Measurements from ENCODE around the gene ADCY1. TPM values are rescaled to one million over a fixed set of nuclear protein-coding genes. Genes with fewer than 3 reads are reported as not detected.

ADCY1 gene
- total and polyA plus RNA-seq, 5 donors from 2014 or later: not detected

- no peak overlapping the region for H3K27ac ChIP-seq (ENCODE audit: insufficient read depth, low read length, poor library complexity, severe bottlenecking)
- peaks cover 0 to 4% (median 0%) of the 10 kb centered on the region in 7 donors for H3K9me3 Mint-ChIP-seq
- peaks cover 32% of the 10 kb centered on the region for H3K27me3 Mint-ChIP-seq
- ATAC-seq (ENCODE audit: low read depth in 2 of 2): no peak
- H3K4me1 ChIP-seq (ENCODE audit: control insufficient read depth, insufficient read depth, low read length, poor library complexity, severe bottlenecking): no peaks in the 10 kb centered on the region
- H3K36me3 Mint-ChIP-seq: no peaks in the 10 kb centered on the region
- no peak for DNase-seq
- no peaks in the 10 kb centered on the region for H3K9me3 ChIP-seq (ENCODE audit: control insufficient read depth in 2 of 2, low read length in 2 of 2)
- H3K27me3 ChIP-seq (ENCODE audit: control insufficient read depth, insufficient read depth, low read length): no peaks in the 10 kb centered on the region
- H3K4me3 ChIP-seq (ENCODE audit: low read depth, low read length): no peak overlapping the region
- H3K4me3 Mint-ChIP-seq: no peak overlapping the region
- peaks cover 0 to 10% (median under 1%) of the 10 kb centered on the region in 4 donors for H3K4me1 Mint-ChIP-seq
- no peaks in the 10 kb centered on the region for H3K36me3 ChIP-seq (ENCODE audit: control insufficient read depth, insufficient read depth, low read length)
- H3K27ac Mint-ChIP-seq: no peak overlapping the region
These were observed 4.9 kb upstream of the ADCY1 start for GRCh38 chr7:45569290-45569685.

- Mint-ChIP-seq H3K27me3 (peaks cover 40% of the 10 kb centered on the region), H3K4me3 (no peak overlapping the region), H3K9me3 (peaks cover 0 to 4% (median 0%) of the 10 kb centered on the region in 7 donors), H3K27ac (no peak overlapping the region), H3K4me1 (peaks cover 0 to 10% (median under 1%) of the 10 kb centered on the region in 4 donors), H3K36me3 (no peaks in the 10 kb centered on the region)
- H3K36me3 ChIP-seq (ENCODE audit: control insufficient read depth, insufficient read depth, low read length): no peaks in the 10 kb centered on the region
- ATAC-seq (ENCODE audit: low read depth in 2 of 2) (no peak), DNase-seq (no peak)
- no peak overlapping the region for H3K27ac ChIP-seq (ENCODE audit: insufficient read depth, low read length, poor library complexity, severe bottlenecking)
- H3K9me3 ChIP-seq (ENCODE audit: control insufficient read depth in 2 of 2, low read length in 2 of 2): no peaks in the 10 kb centered on the region
- no peak overlapping the region for H3K4me3 ChIP-seq (ENCODE audit: low read depth, low read length)
- no peaks in the 10 kb centered on the region for H3K27me3 ChIP-seq (ENCODE audit: control insufficient read depth, insufficient read depth, low read length)
- no peaks in the 10 kb centered on the region for H3K4me1 ChIP-seq (ENCODE audit: control insufficient read depth, insufficient read depth, low read length, poor library complexity, severe bottlenecking)
These were observed 3.4 kb upstream of the ADCY1 start for GRCh38 chr7:45570797-45571196.

- peaks cover 46% of the 10 kb centered on the region for H3K27me3 Mint-ChIP-seq
- no peak overlapping the region for H3K27ac Mint-ChIP-seq
These were observed 964 bp upstream of the ADCY1 start for GRCh38 chr7:45573204-45573603.

GRCh38 chr7:45574416-45574668 lies 174 bp downstream of the ADCY1 start:
- Histone ChIP-seq H3K27me3 (ENCODE audit: control insufficient read depth, insufficient read depth, low read length) (no peaks in the 10 kb centered on the region), H3K27ac (ENCODE audit: insufficient read depth, low read length, poor library complexity, severe bottlenecking) (no peak overlapping the region), H3K4me1 (ENCODE audit: control insufficient read depth, insufficient read depth, low read length, poor library complexity, severe bottlenecking) (no peaks in the 10 kb centered on the region), H3K9me3 (ENCODE audit: control insufficient read depth in 2 of 2, low read length in 2 of 2) (no peaks in the 10 kb centered on the region), H3K4me3 (ENCODE audit: low read depth, low read length) (no peak overlapping the region), H3K36me3 (ENCODE audit: control insufficient read depth, insufficient read depth, low read length) (no peaks in the 10 kb centered on the region)
- ATAC-seq (ENCODE audit: low read depth in 2 of 2) (no peak), DNase-seq (no peak)
- Mint-ChIP-seq H3K9me3 (peaks cover 0 to 4% (median 0%) of the 10 kb centered on the region in 7 donors), H3K27me3 (peaks cover 40% of the 10 kb centered on the region), H3K4me1 (peaks cover 0 to 10% (median under 1%) of the 10 kb centered on the region in 4 donors), H3K36me3 (no peaks in the 10 kb centered on the region), H3K4me3 (no peak overlapping the region), H3K27ac (no peak overlapping the region)

More at GRCh38 chr7:45573204-45573603, 964 bp upstream of the ADCY1 start:
- Histone ChIP-seq H3K4me1 (ENCODE audit: control insufficient read depth, insufficient read depth, low read length, poor library complexity, severe bottlenecking) (no peaks in the 10 kb centered on the region), H3K27ac (ENCODE audit: insufficient read depth, low read length, poor library complexity, severe bottlenecking) (no peak overlapping the region), H3K27me3 (ENCODE audit: control insufficient read depth, insufficient read depth, low read length) (no peaks in the 10 kb centered on the region), H3K9me3 (ENCODE audit: control insufficient read depth in 2 of 2, low read length in 2 of 2) (no peaks in the 10 kb centered on the region), H3K36me3 (ENCODE audit: control insufficient read depth, insufficient read depth, low read length) (no peaks in the 10 kb centered on the region), H3K4me3 (ENCODE audit: low read depth, low read length) (no peak overlapping the region)
- ATAC-seq (ENCODE audit: low read depth in 2 of 2) (no peak), DNase-seq (no peak)
- Mint-ChIP-seq H3K4me1 (peaks cover 0 to 10% (median under 1%) of the 10 kb centered on the region in 4 donors), H3K36me3 (no peaks in the 10 kb centered on the region), H3K4me3 (peak overlapping the region in 2 of 4 donors; percentile 5 to 61), H3K9me3 (peaks cover 0 to 4% (median 0%) of the 10 kb centered on the region in 7 donors)

GRCh38 chr7:45574669-45575500 lies 717 bp downstream of the ADCY1 start:
- no peak for ATAC-seq (ENCODE audit: low read depth in 2 of 2)
- peak overlapping the region in 1 of 4 donors; percentile 64 for H3K4me3 Mint-ChIP-seq
- no peaks in the 10 kb centered on the region for H3K36me3 Mint-ChIP-seq
- H3K4me1 Mint-ChIP-seq: peaks cover 0 to 10% (median under 1%) of the 10 kb centered on the region in 4 donors
- Histone ChIP-seq H3K27ac (ENCODE audit: insufficient read depth, low read length, poor library complexity, severe bottlenecking) (no peak overlapping the region), H3K9me3 (ENCODE audit: control insufficient read depth in 2 of 2, low read length in 2 of 2) (no peaks in the 10 kb centered on the region), H3K27me3 (ENCODE audit: control insufficient read depth, insufficient read depth, low read length) (no peaks in the 10 kb centered on the region), H3K36me3 (ENCODE audit: control insufficient read depth, insufficient read depth, low read length) (no peaks in the 10 kb centered on the region), H3K4me1 (ENCODE audit: control insufficient read depth, insufficient read depth, low read length, poor library complexity, severe bottlenecking) (no peaks in the 10 kb centered on the region), H3K4me3 (ENCODE audit: low read depth, low read length) (no peak overlapping the region)
- no peak overlapping the region for H3K27ac Mint-ChIP-seq
- H3K27me3 Mint-ChIP-seq: peaks cover 40% of the 10 kb centered on the region
- no peak for DNase-seq
- peaks cover 0 to 4% (median 0%) of the 10 kb centered on the region in 7 donors for H3K9me3 Mint-ChIP-seq

GRCh38 chr7:45575501-45576248 lies 1.5 kb downstream of the ADCY1 start:
- Histone ChIP-seq H3K27ac (ENCODE audit: insufficient read depth, low read length, poor library complexity, severe bottlenecking) (no peak overlapping the region), H3K4me3 (ENCODE audit: low read depth, low read length) (no peak overlapping the region), H3K4me1 (ENCODE audit: control insufficient read depth, insufficient read depth, low read length, poor library complexity, severe bottlenecking) (no peaks in the 10 kb centered on the region), H3K36me3 (ENCODE audit: control insufficient read depth, insufficient read depth, low read length) (no peaks in the 10 kb centered on the region), H3K9me3 (ENCODE audit: control insufficient read depth in 2 of 2, low read length in 2 of 2) (no peaks in the 10 kb centered on the region), H3K27me3 (ENCODE audit: control insufficient read depth, insufficient read depth, low read length) (no peaks in the 10 kb centered on the region)
- Mint-ChIP-seq H3K27ac (no peak overlapping the region), H3K36me3 (no peaks in the 10 kb centered on the region), H3K27me3 (peaks cover 40% of the 10 kb centered on the region), H3K4me3 (peak overlapping the region in 1 of 4 donors; percentile 13), H3K9me3 (peaks cover 0 to 4% (median 0%) of the 10 kb centered on the region in 7 donors), H3K4me1 (peaks cover 0 to 10% (median under 1%) of the 10 kb centered on the region in 4 donors)
- ATAC-seq (ENCODE audit: low read depth in 2 of 2) (no peak), DNase-seq (no peak)

- Mint-ChIP-seq H3K27me3 (peaks cover 40% of the 10 kb centered on the region), H3K4me1 (peaks cover 0 to 10% (median under 1%) of the 10 kb centered on the region in 4 donors)
- no peak for ATAC-seq (ENCODE audit: low read depth in 2 of 2)
These were observed 2.2 kb downstream of the ADCY1 start for GRCh38 chr7:45576249-45576929.

More at GRCh38 chr7:45576249-45576929, 2.2 kb downstream of the ADCY1 start:
- Histone ChIP-seq H3K4me3 (ENCODE audit: low read depth, low read length) (no peak overlapping the region), H3K4me1 (ENCODE audit: control insufficient read depth, insufficient read depth, low read length, poor library complexity, severe bottlenecking) (no peaks in the 10 kb centered on the region), H3K9me3 (ENCODE audit: control insufficient read depth in 2 of 2, low read length in 2 of 2) (no peaks in the 10 kb centered on the region), H3K27me3 (ENCODE audit: control insufficient read depth, insufficient read depth, low read length) (no peaks in the 10 kb centered on the region), H3K27ac (ENCODE audit: insufficient read depth, low read length, poor library complexity, severe bottlenecking) (no peak overlapping the region), H3K36me3 (ENCODE audit: control insufficient read depth, insufficient read depth, low read length) (no peaks in the 10 kb centered on the region)
- no peak for DNase-seq
- Mint-ChIP-seq H3K9me3 (peaks cover 0 to 4% (median 0%) of the 10 kb centered on the region in 7 donors), H3K4me3 (peak overlapping the region in 1 of 4 donors; percentile 27), H3K36me3 (no peaks in the 10 kb centered on the region), H3K27ac (no peak overlapping the region)
